GM12878 (cell line): ENCODE results near the gene LMF1.

Experiments
- CHD1 ChIP-seq: IDR thresholded peaks from 2 replicates; pipeline ENCODE4 v1.6.1; 2012; ENCODE audit warnings: low read depth, low read length, improper control_type of control experiment
- EP300 ChIP-seq, 2 experiments: fragments of 150-350 bp in 1 of 2; IDR thresholded peaks; 2 replicates each; pipeline ENCODE4 v1.6.1; 2011 to 2012; ENCODE audit warnings: low read depth in 2 of 2, low read length in 2 of 2, borderline replicate concordance in 1 of 2, improper control_type of control experiment in 1 of 2, inconsistent platforms in 1 of 2; ENCODE audit not compliant: control insufficient read depth in 1 of 2
- EZH2 ChIP-seq: IDR thresholded peaks from 2 replicates; pipeline ENCODE4 v1.6.1; 2012; ENCODE audit warnings: low read depth, mild to moderate bottlenecking, control low read depth, inconsistent platforms, low read length, borderline replicate concordance; ENCODE audit not compliant: control insufficient read depth
- POLR2A ChIP-seq: IDR thresholded peaks from 2 replicates; pipeline ENCODE4 v1.6.1; 2011; ENCODE audit warnings: low read depth, mild to moderate bottlenecking, low read length
- RAD21 ChIP-seq: IDR thresholded peaks from 2 replicates; pipeline ENCODE4 v1.6.1; 2011; ENCODE audit warnings: mild to moderate bottlenecking, low read depth, low read length, moderate library complexity; ENCODE audit not compliant: insufficient read depth
- USF2 ChIP-seq: IDR thresholded peaks from 2 replicates; pipeline ENCODE4 v1.6.1; 2011; ENCODE audit warnings: low read depth, low read length, improper control_type of control experiment, borderline replicate concordance
- ZNF274 ChIP-seq: IDR thresholded peaks from one replicate; pipeline ENCODE4 v1.8.0; 2011; ENCODE audit not compliant: insufficient read length, insufficient read depth
- TF ChIP-seq, protein P1 (sequence below), 3 experiments: IDR thresholded peaks in 2 of 3; conservative IDR thresholded peaks in 1 of 3; 2 replicates each; pipeline ENCODE4 v1.5.1; 2011; ENCODE audit warnings: low read depth in 3 of 3, low read length in 3 of 3, mild to moderate bottlenecking in 3 of 3, control low read depth in 2 of 3, moderate library complexity in 2 of 3, inconsistent platforms in 1 of 3, mixed read lengths in 1 of 3; ENCODE audit not compliant: control insufficient read depth in 2 of 3, insufficient read depth in 1 of 3; ENCODE audit errors: extremely low read depth in 1 of 3
- TF ChIP-seq, protein P2 (sequence below): IDR thresholded peaks from 2 replicates; pipeline ENCODE4 v1.6.1; 2012; ENCODE audit warnings: low read length, inconsistent platforms
- TF ChIP-seq, protein P3 (sequence below): fragments of 450-650 bp; IDR thresholded peaks from 2 replicates; pipeline ENCODE4 v1.6.1; 2017; ENCODE audit warnings: borderline replicate concordance

- TF ChIP-seq POLR2A = no peak
- TF ChIP-seq, protein P1, sequence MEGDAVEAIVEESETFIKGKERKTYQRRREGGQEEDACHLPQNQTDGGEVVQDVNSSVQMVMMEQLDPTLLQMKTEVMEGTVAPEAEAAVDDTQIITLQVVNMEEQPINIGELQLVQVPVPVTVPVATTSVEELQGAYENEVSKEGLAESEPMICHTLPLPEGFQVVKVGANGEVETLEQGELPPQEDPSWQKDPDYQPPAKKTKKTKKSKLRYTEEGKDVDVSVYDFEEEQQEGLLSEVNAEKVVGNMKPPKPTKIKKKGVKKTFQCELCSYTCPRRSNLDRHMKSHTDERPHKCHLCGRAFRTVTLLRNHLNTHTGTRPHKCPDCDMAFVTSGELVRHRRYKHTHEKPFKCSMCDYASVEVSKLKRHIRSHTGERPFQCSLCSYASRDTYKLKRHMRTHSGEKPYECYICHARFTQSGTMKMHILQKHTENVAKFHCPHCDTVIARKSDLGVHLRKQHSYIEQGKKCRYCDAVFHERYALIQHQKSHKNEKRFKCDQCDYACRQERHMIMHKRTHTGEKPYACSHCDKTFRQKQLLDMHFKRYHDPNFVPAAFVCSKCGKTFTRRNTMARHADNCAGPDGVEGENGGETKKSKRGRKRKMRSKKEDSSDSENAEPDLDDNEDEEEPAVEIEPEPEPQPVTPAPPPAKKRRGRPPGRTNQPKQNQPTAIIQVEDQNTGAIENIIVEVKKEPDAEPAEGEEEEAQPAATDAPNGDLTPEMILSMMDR (IDR thresholded peaks at IDR 0.05 in 2 of 3, conservative IDR thresholded peaks at IDR 0.05 in 1 of 3; ENCODE audit: control insufficient read depth in 2 of 3, extremely low read depth in 1 of 3, insufficient read depth in 1 of 3, low read depth in 3 of 3, low read length in 3 of 3) = no peak
- TF ChIP-seq, protein P2, sequence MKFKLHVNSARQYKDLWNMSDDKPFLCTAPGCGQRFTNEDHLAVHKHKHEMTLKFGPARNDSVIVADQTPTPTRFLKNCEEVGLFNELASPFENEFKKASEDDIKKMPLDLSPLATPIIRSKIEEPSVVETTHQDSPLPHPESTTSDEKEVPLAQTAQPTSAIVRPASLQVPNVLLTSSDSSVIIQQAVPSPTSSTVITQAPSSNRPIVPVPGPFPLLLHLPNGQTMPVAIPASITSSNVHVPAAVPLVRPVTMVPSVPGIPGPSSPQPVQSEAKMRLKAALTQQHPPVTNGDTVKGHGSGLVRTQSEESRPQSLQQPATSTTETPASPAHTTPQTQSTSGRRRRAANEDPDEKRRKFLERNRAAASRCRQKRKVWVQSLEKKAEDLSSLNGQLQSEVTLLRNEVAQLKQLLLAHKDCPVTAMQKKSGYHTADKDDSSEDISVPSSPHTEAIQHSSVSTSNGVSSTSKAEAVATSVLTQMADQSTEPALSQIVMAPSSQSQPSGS = no peak
- TF ChIP-seq, protein P3, sequence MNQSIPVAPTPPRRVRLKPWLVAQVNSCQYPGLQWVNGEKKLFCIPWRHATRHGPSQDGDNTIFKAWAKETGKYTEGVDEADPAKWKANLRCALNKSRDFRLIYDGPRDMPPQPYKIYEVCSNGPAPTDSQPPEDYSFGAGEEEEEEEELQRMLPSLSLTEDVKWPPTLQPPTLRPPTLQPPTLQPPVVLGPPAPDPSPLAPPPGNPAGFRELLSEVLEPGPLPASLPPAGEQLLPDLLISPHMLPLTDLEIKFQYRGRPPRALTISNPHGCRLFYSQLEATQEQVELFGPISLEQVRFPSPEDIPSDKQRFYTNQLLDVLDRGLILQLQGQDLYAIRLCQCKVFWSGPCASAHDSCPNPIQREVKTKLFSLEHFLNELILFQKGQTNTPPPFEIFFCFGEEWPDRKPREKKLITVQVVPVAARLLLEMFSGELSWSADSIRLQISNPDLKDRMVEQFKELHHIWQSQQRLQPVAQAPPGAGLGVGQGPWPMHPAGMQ = no peak
- TF ChIP-seq EP300 (IDR thresholded peaks at IDR 0.05; ENCODE audit: borderline replicate concordance in 1 of 2, control insufficient read depth in 1 of 2, low read depth in 2 of 2, low read length in 2 of 2) = no peak
- no peak for TF ChIP-seq USF2
- no peak for TF ChIP-seq CHD1
- TF ChIP-seq EZH2 = no peak
- no peak for TF ChIP-seq RAD21
- no peak for TF ChIP-seq ZNF274
Observed at GRCh38 chr16:873243-873661, 97.5 kb downstream of the LMF1 start.
